Upper lobe of right lung (tissue), 1 donor: ENCODE measurements around the gene EMCN. TPM values are rescaled to one million over a fixed set of nuclear protein-coding genes. Genes with fewer than 3 reads are reported as not detected.

ENCODE experiments used
- ATAC-seq: fragments of 200-7000 bp; cut with Tn5 transposase; one replicate; pipeline ENCODE4 v1.9.1; 2020; ENCODE audit warnings: mild to moderate bottlenecking, moderate library complexity
- DNase-seq: peaks from one replicate; pipeline ENCODE4 v3.0.0-alpha.2; 2020
- H3K27ac ChIP-seq: fragments of 200-600 bp; one replicate; pipeline ENCODE4 v1.8.0; 2022
- H3K27me3 ChIP-seq: fragments of 200-600 bp; one replicate; pipeline ENCODE4 v1.8.0; 2022; ENCODE audit warnings: mild to moderate bottlenecking
- H3K36me3 ChIP-seq: fragments of 200-600 bp; one replicate; pipeline ENCODE4 v1.8.0; 2022
- H3K4me1 ChIP-seq: fragments of 200-600 bp; one replicate; pipeline ENCODE4 v1.8.0; 2022
- H3K4me3 ChIP-seq: fragments of 200-600 bp; one replicate; pipeline ENCODE4 v1.8.0; 2022; ENCODE audit warnings: mild to moderate bottlenecking
- H3K9me3 ChIP-seq: fragments of 200-600 bp; one replicate; pipeline ENCODE4 v1.8.0; 2022
- intact Hi-C: fragments of 100-400 bp; cut with DNase I; formaldehyde crosslinking; loops from one replicate; pipeline ENCODE4 v1.11.0; 2022
- total RNA-seq: library from RNA; stranded (reverse); fragmentation: NEBNext Ultra II Directional; extraction: Animal tissue kit (Norgen Biotek cat#: 25700); gene quantifications from one replicate; pipeline ENCODE4 v1.2.1, GENCODE V29; 2021
- TF ChIP-seq, protein P1 (sequence below): fragments of 200-600 bp; IDR thresholded peaks from one replicate; pipeline ENCODE4 v1.8.0; 2022; ENCODE audit warnings: antibody characterized with exemption
- donor health status: DM: no; HTN: yes; CAD: no; lungs with severe emphysema.

The EMCN gene
- total RNA-seq, 1 donor from 2014 or later: 35.9 TPM

GRCh38 chr4:100469555-100469954 lies 48.3 kb downstream of the EMCN start:
- no peak overlapping the region for H3K4me3 ChIP-seq
- intact Hi-C loops: no loop called here
- ATAC-seq (no peak), DNase-seq (no peak)
- no peaks in the 10 kb centered on the region for H3K36me3 ChIP-seq
- H3K27me3 ChIP-seq: no peaks in the 10 kb centered on the region
- no peak overlapping the region for H3K27ac ChIP-seq
- TF ChIP-seq, protein P1, sequence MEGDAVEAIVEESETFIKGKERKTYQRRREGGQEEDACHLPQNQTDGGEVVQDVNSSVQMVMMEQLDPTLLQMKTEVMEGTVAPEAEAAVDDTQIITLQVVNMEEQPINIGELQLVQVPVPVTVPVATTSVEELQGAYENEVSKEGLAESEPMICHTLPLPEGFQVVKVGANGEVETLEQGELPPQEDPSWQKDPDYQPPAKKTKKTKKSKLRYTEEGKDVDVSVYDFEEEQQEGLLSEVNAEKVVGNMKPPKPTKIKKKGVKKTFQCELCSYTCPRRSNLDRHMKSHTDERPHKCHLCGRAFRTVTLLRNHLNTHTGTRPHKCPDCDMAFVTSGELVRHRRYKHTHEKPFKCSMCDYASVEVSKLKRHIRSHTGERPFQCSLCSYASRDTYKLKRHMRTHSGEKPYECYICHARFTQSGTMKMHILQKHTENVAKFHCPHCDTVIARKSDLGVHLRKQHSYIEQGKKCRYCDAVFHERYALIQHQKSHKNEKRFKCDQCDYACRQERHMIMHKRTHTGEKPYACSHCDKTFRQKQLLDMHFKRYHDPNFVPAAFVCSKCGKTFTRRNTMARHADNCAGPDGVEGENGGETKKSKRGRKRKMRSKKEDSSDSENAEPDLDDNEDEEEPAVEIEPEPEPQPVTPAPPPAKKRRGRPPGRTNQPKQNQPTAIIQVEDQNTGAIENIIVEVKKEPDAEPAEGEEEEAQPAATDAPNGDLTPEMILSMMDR: no peak
- no peaks in the 10 kb centered on the region for H3K9me3 ChIP-seq
- H3K4me1 ChIP-seq: no peaks in the 10 kb centered on the region

DNA sequence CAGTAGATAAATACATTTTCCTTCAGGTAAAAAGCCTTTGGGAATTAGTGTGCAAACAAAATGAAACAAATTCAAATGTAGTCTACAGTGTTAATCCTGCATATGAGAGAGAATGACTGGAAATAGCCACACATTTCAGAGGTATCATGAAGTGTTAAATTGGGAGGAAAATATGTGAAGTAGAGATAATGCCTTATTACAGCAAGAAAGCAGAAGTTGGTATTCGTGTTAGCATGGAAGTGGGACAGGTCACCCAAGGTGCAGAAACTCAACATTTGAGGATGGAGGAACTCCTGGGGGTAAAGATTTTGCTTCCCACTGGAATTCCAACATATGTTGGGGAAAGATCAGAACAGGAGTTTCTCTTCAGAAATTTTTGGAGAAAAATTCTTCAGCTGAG lies 51.3 kb downstream of the EMCN start:
- Histone ChIP-seq H3K9me3 (no peaks in the 10 kb centered on the region), H3K4me3 (no peak overlapping the region), H3K27ac (no peak overlapping the region), H3K36me3 (no peaks in the 10 kb centered on the region), H3K4me1 (no peaks in the 10 kb centered on the region), H3K27me3 (no peaks in the 10 kb centered on the region)
- DNase-seq (no peak), ATAC-seq (no peak)
- intact Hi-C loops: no loop called here
- TF ChIP-seq, protein P1: no peak

DNA sequence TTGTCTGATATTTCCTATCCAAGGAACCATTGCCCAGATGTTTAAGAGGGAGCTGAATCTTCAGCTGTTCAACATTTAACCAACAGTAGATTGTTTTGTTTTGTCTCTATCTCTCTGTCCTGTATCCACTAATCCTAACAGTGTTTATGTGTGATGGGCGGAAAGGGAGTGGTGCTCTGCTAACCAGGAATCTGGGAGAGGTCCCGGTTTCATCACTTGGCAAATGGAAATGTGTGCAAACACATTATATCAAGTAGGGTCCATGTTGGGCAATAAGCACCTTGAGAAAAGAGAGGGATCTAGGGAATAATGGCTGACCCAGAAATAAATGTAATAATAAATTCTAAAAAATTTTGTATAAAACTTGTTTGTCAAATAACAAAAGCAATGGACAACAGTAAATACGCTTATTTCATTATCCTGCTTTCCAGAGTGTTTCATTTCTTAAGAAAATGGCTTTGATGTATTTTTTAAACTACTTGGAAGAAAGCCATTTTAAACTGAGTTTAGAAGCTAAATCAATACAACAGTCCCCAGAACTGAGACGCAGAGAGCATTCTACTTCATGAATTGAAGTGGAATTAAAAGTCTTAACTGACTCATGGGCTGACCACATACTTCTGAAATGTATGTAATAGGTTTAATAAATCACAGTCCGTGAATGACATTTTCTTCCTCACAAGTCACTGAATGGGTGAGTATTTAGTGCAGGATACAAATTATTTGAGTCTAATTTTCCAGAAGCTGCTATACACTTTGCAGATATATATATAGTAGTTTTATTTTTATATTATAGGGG lies 55.8 kb downstream of the EMCN start:
- Histone ChIP-seq H3K27ac (no peak overlapping the region), H3K4me1 (no peaks in the 10 kb centered on the region), H3K4me3 (no peak overlapping the region), H3K9me3 (no peaks in the 10 kb centered on the region), H3K36me3 (no peaks in the 10 kb centered on the region), H3K27me3 (no peaks in the 10 kb centered on the region)
- DNase-seq (no peak), ATAC-seq (no peak)
- TF ChIP-seq, protein P1: no peak
- intact Hi-C loops: no loop called here

DNA sequence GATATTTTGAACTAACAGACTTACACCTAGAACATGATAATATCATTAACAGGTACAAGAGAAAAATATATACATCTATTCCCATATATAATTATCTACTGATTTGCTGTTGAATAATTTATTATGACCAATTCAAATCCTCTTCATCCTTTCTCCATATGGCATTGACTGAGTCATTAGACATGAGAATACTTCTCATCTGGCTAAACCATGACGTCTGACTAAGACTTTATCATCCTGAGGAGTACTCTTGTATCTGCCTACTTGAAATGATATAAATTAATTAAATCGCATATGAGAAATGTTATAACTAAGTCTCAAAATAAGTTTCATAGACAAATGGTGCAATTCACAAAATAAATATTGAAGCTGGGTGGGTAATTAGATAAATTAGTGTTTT lies 67.4 kb downstream of the EMCN start:
- DNase-seq (no peak), ATAC-seq (no peak)
- Histone ChIP-seq H3K9me3 (no peaks in the 10 kb centered on the region), H3K27me3 (no peaks in the 10 kb centered on the region), H3K36me3 (no peaks in the 10 kb centered on the region), H3K27ac (no peak overlapping the region), H3K4me1 (no peaks in the 10 kb centered on the region), H3K4me3 (no peak overlapping the region)
- TF ChIP-seq, protein P1: no peak
- intact Hi-C loops: no loop called here

- Histone ChIP-seq H3K27me3 (no peaks in the 10 kb centered on the region), H3K27ac (no peak overlapping the region), H3K4me1 (no peaks in the 10 kb centered on the region), H3K4me3 (no peak overlapping the region), H3K36me3 (no peaks in the 10 kb centered on the region), H3K9me3 (no peaks in the 10 kb centered on the region)
- no peak for DNase-seq
- ATAC-seq: no peak
- TF ChIP-seq, protein P1: no peak
- intact Hi-C loops: no loop called here
These were observed 86.4 kb downstream of the EMCN start for GRCh38 chr4:100431416-100431815.
